ENCODE results near the gene SIL1.

DNA sequence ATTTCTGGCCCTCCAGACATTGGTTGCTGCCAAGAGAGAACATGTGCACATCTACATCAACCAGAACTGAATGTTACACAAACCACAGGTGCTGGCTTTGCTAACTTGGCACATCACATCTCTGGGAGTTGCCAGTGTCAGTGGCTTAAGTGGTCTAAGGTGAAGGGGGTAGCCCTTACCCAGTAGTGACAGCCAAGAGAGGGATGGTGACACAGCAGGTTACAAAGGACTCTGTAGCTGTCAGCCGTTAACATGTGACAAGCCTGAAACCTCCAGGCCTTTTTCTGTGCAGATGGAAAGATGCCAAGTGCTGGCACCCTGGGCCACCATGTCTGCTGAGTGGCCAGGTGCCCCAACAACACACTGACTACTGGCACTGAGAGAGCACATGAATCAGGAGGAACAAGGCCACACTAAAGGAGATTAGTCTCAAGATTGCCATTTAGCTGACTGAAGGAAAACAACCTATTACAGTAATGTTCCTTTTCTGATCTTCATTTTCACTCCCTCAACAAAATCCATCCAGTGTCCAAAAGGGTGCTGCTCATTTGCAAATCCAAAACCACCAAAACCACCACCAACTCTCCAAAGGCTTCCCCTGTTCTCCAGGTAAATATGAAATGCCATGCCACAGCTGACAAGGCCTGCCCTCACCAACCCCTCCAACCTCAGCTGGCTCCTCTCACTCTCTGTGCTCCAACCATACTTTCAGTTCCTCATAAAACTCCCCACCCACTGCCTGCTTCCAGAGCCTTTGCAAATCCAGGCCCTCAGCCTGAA is 20.2 kb downstream of the SIL1 start:
- no peak for TF ChIP-seq EZH2 (IDR thresholded peaks at IDR 0.05; ENCODE audit: insufficient read depth, poor library complexity, severe bottlenecking)
- no peak for TF ChIP-seq EZH2phosphoT487 (IDR thresholded peaks at IDR 0.05; ENCODE audit: insufficient read depth, low read depth)
